DMS 273 (cell line): ENCODE results near the gene OTUD3.
A peak's percentile ranks its signal among the peaks of the same experiment; 100 is the strongest.
"Not testable (repeated sequence)": the region's sequence is repeated elsewhere in the genome, so short reads cannot be mapped to it uniquely, and the experiment has no call there.

Experiments used
- DNase-seq: peaks from one replicate; lab custom pipeline; 2025; ENCODE audit not compliant: unreplicated experiment; lab: John Stamatoyannopoulos, UW

OTUD3 gene

DNA sequence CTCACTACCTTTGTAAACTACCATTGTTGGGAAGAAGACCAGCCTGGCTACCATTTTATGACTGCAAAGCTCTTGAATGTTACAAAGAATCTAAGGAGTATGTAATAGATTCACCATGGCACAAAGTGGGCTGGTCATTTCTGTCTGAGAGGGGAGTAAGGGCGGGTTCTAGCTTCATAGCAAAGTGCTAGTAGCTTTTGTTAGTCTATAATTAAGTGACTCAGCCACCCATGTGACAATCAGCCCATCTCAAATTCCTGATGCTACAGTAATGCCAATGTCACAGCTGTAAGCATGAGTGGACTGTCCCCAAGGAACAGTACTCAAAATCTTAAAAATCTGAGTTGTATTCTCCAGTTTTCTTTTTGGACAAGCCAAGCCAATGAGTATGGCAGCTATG, 15.4 kb upstream of the OTUD3 start:
- no peak for DNase-seq

DNA sequence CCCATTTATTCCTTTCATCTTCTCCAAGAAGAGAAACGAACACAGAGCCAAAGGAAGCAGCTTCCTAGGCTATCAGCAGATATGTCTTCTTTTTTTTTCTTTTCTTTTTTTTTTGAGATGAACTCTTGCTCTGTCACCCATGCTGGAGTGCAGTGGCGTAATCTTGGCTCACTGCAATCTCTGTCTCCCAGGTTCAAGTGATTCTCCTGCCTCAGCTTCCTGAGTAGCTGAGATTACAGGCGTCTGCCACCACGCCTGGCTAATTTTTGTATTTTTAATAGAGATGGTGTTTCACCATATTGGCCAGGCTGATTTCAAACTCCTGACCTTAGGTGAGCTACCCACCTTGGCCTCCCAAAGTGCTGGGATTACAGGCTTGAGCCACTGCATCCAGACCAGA, 13.6 kb upstream of the OTUD3 start:
- DNase-seq, result not testable (repeated sequence)

DNA sequence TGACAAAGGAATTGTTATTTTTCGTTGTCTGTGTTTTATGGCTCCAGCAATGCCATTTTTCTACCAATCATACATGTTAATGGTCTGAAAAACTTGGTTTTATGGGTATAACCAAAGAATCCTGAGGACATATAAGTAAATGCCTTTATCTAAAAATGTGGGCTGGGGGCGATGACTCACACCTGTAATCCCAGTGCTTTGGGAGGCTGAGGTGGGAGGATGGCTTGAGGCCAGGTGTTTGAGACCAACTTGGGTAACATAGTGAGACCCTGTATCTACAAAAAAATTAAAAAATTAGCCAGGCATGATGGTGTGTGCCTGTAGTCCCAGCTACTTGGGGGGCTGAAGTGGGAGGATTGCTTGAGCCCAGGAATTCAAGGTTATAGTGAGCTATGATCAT, 12.7 kb upstream of the OTUD3 start:
- DNase-seq, result not testable (repeated sequence)

DNA sequence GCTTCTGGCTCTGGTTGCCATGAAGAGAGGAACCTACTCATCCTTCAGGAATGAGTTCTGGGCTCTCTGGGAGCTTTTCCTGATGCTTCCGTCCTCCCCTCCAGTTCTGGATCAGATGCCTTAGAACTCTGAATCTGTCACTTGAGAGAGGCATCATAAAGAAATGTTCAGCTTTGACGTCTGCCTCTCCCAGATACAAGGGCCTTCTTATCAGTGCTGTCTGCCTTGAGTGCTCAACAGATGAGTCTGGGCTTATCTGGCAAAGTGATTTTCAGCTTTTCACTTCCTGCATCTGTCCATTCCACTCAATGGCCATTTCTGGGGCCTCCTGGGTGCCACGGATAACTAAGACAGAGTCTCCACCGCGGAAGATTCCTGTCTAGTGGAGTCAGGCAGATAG, 12.3 kb upstream of the OTUD3 start:
- no peak for DNase-seq

DNA sequence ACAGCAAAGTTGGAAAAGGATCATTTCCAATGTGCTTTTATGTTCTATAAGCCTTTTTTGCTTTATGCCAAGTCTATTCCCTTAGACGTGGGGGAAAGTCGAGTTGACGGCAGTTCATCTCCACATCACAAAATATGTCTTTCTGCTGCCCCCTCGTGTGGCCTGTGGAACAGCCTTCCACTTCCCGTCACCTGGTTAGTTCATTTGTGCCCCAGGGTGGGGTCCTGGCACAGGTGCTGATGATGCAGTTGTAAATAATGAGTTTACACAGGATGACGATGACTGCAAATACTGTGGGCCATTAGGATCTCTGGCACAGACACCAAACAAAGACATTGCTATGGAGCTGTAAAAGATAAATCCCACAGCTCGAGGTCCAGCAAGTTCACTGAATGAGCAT, 10.0 kb upstream of the OTUD3 start:
- DNase-seq, result peak; percentile 22

DNA sequence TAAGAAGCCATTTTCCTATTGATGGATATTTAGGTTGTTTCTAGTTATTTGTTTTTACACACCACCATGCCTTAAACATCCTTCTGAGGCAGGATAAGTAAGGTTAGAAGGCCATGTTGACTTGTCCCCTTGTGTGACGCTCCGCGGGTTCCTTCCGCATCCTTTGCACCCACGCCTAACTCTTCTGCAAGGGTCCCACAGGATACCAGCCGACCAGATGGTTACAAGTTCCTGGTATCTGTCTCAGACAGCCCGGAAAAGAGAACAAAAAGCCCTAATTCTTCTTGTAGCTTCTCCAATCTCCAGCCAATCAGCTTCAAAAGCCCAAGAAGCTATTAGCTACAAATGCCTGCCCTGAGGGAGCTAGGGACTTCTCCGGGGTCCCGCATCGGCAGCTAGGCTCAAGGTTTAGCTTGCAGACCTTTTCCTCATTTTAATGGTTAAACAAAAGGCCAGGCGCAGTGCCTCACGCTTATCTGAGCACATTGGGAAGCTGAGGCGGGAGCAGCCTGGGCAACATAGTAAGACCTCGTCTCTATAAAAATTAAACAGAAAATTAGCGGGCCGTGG, 4.9 kb upstream of the OTUD3 start:
- DNase-seq, result no peak

DNA sequence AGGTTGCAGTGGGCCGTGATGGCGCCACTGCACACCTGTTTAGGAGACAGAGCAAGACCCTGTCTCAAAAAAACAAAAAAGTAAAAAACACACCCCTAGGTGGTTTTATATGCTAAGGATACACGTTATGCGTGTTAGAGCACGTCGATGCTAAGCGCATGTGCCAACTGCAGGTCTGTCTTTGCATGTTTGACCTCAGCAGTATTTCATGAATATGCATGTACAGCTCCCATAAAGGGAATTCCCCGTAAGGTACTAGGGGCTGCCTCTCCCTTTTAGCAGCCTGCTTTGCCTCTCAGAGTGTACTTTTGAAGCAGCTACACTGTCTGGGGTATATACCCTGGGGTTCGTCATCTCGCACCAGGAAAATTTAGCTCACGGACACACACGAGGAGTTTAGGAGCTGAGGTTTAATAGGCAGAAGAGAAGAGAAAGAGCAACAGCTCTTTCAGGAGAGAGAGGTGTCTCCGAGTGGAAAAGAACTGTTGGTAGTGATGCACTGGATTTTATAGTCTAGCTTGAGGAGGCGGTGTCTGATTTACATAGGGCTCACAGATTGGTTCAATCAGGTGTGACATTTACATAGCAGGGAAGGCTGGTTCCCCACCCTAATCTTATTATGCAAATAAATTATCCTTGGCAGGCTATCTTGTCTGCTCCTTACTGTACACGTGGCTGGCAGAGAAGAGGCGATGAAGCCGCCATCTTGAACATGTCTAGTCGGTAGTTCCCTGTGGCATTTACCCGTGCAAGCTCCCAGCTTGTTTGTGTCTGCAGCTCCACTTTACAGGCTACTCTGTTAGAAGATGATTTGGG, 4.2 kb upstream of the OTUD3 start:
- peak; percentile 48 for DNase-seq

DNA sequence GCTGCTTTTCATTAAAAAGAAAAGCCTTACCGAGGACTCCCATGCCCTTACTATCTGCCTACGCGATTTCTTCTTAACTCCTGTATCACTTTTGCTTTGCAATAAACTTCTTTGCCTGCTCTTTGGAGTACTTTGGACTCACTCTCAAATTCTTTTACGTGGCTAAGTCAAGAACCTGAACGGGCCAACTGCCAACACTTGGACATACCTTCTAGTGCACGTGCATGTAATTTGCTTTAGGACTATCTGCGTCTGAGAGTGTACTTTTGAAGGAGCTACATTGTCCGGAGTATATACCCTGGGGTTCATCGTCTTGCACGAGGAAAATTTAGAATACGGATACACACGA, 3.6 kb upstream of the OTUD3 start:
- DNase-seq, result no peak

DNA sequence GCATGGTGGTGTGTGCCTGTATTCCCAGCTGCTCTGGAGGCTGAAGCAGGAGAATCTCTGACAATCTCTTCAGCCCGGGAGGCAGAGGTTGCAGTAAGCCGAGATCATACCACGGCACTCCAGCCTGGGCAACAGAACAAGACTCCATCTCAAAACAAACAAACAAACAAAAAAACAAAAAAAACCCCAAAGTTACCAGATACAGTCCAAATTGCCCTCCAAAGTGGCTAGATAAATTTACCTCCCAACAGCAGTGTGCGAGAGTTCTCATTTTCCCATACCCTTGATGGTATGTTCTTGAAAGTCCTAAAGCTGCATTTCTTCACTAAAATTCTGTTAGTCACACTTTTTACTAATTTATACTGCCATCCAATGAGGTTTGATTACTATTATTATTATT, 3.0 kb upstream of the OTUD3 start:
- no peak for DNase-seq

DNA sequence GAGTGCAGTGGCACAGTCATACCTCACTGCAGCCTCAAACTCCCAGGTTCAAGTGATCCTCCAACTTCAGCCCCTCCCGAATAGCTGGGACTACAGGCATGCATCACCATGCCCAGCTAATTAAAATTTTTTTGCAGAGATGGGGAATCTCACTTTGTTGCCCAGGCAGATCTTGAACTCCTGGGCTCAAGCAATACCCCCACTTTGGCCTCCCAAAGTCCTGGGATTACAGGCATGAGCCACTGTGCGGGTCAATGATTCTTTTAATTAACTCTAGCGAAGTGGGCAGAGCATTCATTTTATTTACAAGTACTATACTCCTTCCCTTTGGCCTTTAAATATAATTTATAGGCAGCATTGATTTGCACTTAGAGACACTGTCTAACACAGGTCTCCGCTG, 2.5 kb upstream of the OTUD3 start:
- no peak for DNase-seq

DNA sequence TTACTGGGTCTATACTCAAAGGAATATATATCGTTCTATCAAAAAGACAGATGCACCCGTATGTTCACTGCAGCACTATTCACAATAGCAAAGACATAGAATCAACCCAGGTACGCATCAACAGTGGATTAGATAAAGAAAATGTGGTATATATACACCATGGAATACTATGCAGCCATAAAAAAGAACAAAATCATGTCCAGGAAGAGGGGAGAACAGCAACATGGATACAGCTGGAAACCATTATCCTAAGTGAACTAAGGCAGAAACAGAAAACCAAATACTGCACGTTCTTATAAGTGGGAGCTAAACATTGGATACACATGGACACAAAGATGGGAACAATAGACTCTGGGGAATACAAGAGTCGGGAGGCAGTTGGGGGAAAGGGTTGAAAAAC, 1.4 kb upstream of the OTUD3 start:
- DNase-seq, result not testable (repeated sequence)

DNA sequence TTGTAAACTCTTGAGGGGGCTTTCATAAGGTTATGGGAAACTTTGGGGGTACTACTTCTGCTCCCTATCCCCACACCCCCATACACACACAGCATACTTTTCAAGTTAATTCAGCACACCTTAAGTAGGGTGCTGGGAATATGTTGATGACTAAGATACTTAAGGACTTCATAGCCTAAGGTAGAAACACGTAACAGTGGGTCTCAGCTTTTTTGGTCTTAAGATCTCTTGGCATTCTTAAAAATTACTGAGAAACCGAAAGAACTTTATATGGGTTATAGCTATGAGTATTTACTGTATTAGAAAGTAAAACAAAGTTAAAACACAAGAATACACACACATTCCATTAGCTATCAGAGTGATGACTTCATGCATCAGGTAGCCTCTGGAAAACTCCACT, 2.1 kb downstream of the OTUD3 start:
- no peak for DNase-seq

DNA sequence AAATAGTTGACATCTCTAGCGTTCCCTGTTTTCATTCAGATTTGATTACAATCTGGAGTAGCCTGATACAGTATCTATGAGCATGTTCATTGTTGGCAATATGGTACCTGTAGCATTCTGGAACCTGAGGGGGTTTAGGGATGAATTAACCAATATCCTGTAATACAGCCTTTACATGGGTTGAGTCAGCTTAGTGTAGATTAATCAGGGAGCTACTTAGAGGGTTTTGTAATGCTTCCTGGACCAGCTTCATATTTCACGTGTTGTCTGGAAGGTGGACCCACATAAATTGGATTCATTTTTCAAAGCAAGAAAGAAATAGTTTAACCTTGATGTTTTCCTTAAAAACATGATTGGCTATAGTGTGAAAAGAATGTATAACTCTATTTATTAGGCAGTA, 3.6 kb downstream of the OTUD3 start:
- DNase-seq, result no peak

DNA sequence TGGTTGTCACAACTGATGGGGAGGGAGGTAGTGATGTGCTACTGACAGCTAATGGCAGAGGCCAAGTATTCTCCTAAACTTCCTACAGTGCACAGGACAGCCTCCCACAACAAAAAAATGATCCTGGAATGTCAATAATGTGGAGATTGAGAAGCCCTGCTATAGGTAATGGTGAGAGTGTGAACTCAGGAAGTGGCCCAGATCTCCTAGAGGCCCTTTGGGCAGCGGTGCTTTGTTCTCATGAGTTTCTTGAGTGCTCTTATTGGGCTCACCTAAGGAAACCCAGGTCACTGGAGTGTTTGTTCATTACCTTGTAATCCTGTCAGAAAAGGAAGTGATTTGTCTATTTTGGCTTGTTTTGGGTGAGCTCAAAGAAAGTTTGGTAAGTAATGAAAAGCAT, 5.9 kb downstream of the OTUD3 start:
- no peak for DNase-seq

DNA sequence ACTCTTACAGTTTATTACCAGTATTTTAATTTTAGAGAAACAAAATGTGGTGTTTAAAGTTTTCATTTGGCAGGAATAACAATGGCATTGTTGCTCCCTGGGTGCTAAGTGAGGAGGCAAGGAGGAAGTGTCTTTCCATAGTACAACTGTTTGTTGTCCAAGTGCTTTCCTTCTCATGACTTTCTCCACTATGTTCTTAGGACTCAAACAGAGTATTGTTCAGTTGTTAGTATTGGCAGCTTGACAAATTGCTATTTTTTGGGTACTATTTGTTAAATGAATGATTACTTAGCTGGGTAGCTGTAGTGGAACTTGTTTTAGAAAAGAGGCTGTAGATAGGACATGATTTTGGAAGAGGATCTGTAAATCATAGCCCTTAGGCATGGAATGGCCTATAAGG, 7.5 kb downstream of the OTUD3 start:
- DNase-seq, result no peak

DNA sequence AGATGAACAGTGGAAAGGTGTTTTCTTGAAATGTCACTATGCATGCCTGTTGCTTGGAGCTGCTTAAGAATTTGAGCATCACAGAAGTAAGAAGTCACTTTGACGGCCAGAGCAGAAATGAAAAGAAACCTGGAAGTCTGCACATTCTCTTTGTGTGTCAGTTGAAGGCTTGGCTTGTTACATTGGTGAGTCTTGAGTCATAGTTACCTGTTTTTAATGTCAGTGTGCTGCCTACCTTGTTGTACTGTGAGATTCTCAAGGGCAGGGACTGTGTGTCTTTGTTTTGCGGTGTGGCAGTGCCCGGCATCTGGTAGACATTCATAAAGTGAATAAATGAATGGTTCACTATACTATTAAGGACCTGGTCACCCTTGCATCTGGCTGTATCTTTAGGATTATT, 9.9 kb downstream of the OTUD3 start:
- no peak for DNase-seq

DNA sequence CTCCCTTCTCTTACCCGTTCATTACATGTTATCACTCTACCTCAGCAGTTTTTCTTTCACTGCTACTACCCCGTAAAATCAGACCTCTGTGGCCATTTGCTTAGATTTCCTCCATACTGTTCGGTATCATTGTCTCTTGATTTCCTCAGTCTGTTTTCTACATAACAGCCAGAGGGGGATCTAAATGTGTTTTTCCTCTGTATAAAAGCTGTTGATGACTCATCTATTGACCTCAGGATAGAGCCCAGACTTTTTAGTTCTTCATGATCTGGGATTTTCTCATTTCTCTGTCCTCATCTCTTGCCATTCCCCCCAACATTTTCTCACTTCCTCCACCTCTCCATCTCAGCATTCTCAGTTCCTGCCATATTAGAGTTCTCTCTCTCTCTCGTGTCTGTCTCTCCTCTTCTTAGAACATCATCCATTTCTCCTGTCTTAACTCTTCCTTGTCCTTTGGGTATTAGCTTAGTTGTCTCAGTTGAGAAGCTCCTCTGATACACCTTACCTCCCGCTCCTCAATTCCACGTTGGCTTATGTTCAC, 10.5 kb downstream of the OTUD3 start:
- DNase-seq, result no peak

DNA sequence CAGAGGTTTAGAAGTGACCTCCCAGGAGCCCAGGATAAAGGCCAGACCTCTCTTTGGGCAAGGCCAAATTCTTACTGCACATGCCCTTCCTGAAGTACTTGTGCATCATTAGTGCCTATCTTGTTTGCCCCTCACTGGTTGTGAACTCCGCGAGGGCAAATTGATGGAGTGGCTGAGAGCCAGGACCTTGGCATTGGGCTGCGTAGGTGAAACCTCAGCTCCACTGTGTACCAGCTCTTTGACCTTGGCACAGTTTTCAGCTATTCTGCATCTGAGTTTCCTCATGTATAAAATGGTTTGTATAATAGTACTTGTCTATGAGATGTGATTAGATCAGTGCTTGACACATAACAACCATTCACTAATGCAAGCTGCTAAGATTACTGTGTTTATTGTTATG, 11.5 kb downstream of the OTUD3 start:
- DNase-seq, result no peak

DNA sequence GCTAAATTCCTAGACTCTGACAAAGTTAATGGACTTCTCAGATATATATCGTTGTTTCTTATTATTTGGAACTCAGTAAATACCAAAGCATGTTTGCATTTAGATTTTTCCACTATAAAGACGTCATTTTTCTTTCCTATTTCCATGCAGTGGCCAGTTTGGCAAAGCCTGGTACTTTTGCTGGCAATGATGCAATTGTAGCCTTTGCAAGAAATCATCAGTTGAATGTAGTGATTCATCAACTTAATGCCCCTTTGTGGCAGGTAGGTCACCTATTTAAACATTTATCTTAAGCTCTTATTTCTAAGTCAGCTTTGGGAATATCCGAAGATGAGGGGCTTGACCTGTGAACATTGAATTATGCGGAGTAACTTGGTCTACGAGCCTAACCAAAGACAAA, 12.0 kb downstream of the OTUD3 start:
- DNase-seq, result no peak

DNA sequence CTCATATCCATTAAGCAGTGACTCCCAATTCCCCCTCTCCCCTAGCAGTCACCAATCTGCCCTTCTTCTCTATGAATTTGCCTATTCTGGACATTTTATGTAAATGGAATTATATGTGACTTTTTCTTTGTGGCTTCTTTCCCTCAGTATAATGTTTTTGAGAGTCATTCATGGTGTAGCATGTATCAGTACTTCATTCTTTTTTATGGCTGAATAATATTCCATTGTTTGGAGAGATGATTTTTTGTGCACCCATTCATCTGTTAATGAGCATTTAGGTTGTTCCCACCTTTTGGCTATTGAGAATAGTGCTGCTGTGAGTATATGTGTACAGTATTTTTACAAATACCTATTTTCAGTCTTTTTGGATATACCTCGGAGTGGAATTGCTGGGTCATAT, 19.5 kb downstream of the OTUD3 start:
- DNase-seq, result no peak

DNA sequence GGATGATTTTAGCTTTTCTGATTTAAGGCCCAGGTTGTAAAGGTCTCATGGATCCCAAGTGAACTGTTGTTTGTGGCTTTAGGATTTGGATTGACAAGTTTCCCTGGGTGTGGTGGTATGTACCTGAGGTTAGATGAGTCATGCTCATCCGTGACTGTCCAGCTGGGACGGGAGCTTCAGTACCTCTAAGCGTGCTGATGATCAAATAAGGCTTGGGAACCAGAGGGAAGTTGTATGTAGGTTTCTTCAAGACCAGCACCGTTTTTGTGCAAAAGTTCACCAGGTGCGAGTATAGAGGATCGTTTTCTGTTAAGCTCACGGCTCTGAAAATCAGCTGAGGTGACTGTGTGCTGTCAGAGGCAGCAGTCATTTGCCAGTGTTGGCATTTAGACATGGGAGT, 21.4 kb downstream of the OTUD3 start:
- DNase-seq, result no peak

DNA sequence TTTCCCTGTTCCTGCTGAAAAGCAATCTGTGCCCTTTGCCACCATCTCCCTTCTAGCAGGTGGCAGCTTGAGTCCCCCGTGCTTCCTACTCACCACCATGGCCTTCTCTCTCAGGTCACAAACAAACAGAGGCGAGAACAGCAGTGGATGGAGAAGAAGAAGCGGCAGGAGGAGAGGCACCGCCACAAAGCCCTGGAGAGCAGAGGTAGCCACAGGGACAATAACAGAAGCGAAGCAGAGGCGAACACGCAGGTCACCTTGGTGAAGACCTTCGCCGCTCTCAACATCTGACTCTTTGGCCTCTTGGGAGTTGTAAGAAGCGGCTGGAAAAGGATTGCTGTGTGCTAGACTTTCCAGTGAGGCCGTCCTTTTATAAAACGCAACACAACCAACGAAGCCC, 25.3 kb downstream of the OTUD3 start:
- DNase-seq, result no peak

DNA sequence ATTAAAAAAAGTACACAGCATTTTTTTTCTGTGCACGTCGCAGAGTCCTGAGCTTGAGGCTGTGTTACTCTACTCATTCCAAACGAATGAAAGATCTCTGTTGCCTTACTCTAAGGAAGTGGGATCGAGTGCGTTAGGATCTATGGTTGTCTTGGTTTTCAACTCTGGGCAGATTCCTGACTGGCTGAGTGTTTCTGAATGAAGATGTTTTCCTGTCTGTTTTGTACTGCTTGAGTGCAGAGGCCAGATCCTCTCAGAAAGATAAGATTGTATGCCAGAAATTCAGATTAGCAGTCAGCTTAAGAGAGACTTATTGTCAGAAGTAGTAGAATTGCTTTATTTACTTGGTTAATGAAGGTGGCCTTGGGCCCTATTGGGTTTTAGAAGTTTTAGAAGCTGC, 27.2 kb downstream of the OTUD3 start:
- no peak for DNase-seq
